GM23248 (cell line): ENCODE measurements around the gene PARVB. TPM values are rescaled to one million over a fixed set of nuclear protein-coding genes. Genes with fewer than 3 reads are reported as not detected.

Experiments used
- DNase-seq: peaks from one replicate; pipeline ENCODE4 v3.0.0-alpha.2; 2015
- H2AFZ ChIP-seq: fragments of 200-600 bp; sonication (generic); 2 replicates; pipeline ENCODE4 v1.6.1; 2016; ENCODE audit warnings: antibody characterized with exemption
- H3F3A ChIP-seq: fragments of 200-600 bp; sonication (generic); 2 replicates; pipeline ENCODE4 v1.6.1; 2016; ENCODE audit warnings: mild to moderate bottlenecking, antibody characterized with exemption, mixed run types; ENCODE audit not compliant: insufficient read depth
- H3K27ac ChIP-seq: fragments of 200-600 bp; sonication (generic); 2 replicates; pipeline ENCODE4 v1.5.1; 2016; ENCODE audit warnings: mild to moderate bottlenecking
- H3K27me3 ChIP-seq: fragments of 200-600 bp; sonication (generic); replicated peaks from 2 replicates; pipeline ENCODE4 v1.6.1; 2016; ENCODE audit warnings: mild to moderate bottlenecking; ENCODE audit not compliant: insufficient read depth
- H3K36me3 ChIP-seq: fragments of 200-600 bp; sonication (generic); 2 replicates; pipeline ENCODE4 v1.6.1; 2016; ENCODE audit warnings: low read depth, mild to moderate bottlenecking
- H3K4me1 ChIP-seq: fragments of 200-600 bp; sonication (generic); 2 replicates; pipeline ENCODE4 v1.6.1; 2016; ENCODE audit warnings: mild to moderate bottlenecking; ENCODE audit not compliant: insufficient read depth
- H3K4me2 ChIP-seq: fragments of 200-600 bp; sonication (generic); one replicate; pipeline ENCODE4 v1.6.1; 2016; ENCODE audit warnings: mild to moderate bottlenecking; ENCODE audit not compliant: unreplicated experiment
- H3K4me3 ChIP-seq: fragments of 200-600 bp; sonication (generic); 2 replicates; pipeline ENCODE4 v1.5.1; 2016; ENCODE audit warnings: mild to moderate bottlenecking
- H3K79me2 ChIP-seq: fragments of 200-600 bp; sonication (generic); 2 replicates; pipeline ENCODE4 v1.6.1; 2016; ENCODE audit warnings: mild to moderate bottlenecking; ENCODE audit not compliant: insufficient read depth
- H3K9ac ChIP-seq: fragments of 200-600 bp; sonication (generic); 2 replicates; pipeline ENCODE4 v1.6.1; 2016; ENCODE audit warnings: mild to moderate bottlenecking
- H3K9me2 ChIP-seq: fragments of 200-600 bp; sonication (generic); 2 replicates; pipeline ENCODE4 v1.6.1; 2016; ENCODE audit warnings: mixed run types, mild to moderate bottlenecking, moderate library complexity; ENCODE audit not compliant: insufficient read depth
- H3K9me3 ChIP-seq: fragments of 200-600 bp; sonication (generic); one replicate; pipeline ENCODE4 v1.6.1; 2017; ENCODE audit warnings: low read depth
- H4K20me1 ChIP-seq: fragments of 200-600 bp; sonication (generic); 2 replicates; pipeline ENCODE4 v1.6.0; 2016; ENCODE audit not compliant: insufficient read depth
- EZH2 ChIP-seq: fragments of 200-600 bp; sonication (generic); IDR thresholded peaks from 2 replicates; pipeline ENCODE4 v1.6.1; 2018; ENCODE audit warnings: antibody characterized with exemption, mild to moderate bottlenecking; ENCODE audit not compliant: insufficient read depth, poor library complexity, severe bottlenecking
- EZH2phosphoT487 ChIP-seq: fragments of 200-600 bp; sonication (generic); IDR thresholded peaks from 2 replicates; pipeline ENCODE4 v1.6.1; 2018; ENCODE audit warnings: antibody characterized with exemption, moderate library complexity, mild to moderate bottlenecking, low read depth; ENCODE audit not compliant: insufficient read depth
- WGBS, 2 experiments: methylation state at CpG; one replicate each; pipeline ENCODE4 v1.1.6; 2015 to 2017; ENCODE audit warnings: low lambda C conversion rate in 2 of 2, low coverage in 1 of 2; ENCODE audit errors: missing lambda C conversion rate in 2 of 2; 5-methylcytosine and 5-hydroxymethylcytosine counted together
- in situ Hi-C: fragments of 300-500 bp; cut with MboI; formaldehyde crosslinking; loops from 2 replicates; pipeline ENCODE4 v1.15.0; 2020
- polyA plus RNA-seq: library from polyadenylated mRNA; unstranded; fragments of >200 nt; fragmentation: Nextera tagmentation; extraction: Ambion mirVana; gene quantifications from 2 replicates; pipeline ENCODE4 v1.2.1, GENCODE V29; 2016
- total RNA-seq: library from RNA; depleted of rRNA; stranded (reverse); fragments of >200 nt; shearing (Covaris generic); gene quantifications from 2 replicates; pipeline ENCODE4 v1.2.3, GENCODE V29; 2014

The PARVB gene
- total and polyA plus RNA-seq, 2 experiments from 2014 or later, result 52.6 to 141 TPM

GRCh38 chr22:44185237-44186120 lies 161.4 kb downstream of the PARVB start:
- Histone ChIP-seq H3K36me3 (no peaks in the 10 kb centered on the region), H3K9me3 (no peaks in the 10 kb centered on the region), H2AFZ (no peak overlapping the region), H3K4me1 (no peaks in the 10 kb centered on the region), H3K9me2 (no peaks in the 10 kb centered on the region), H3K79me2 (no peaks in the 10 kb centered on the region), H4K20me1 (no peaks in the 10 kb centered on the region), H3F3A (no peaks in the 10 kb centered on the region), H3K4me2 (no peak overlapping the region), H3K27me3 (peaks cover 12% of the 10 kb centered on the region), H3K27ac (no peak overlapping the region), H3K9ac (no peak overlapping the region), H3K4me3 (no peak overlapping the region)
- no peak for DNase-seq
- no peak for TF ChIP-seq EZH2
- TF ChIP-seq EZH2phosphoT487, result no peak
- in situ Hi-C loops, result no loop called here
- WGBS, 2 experiments, result 69 to 77% methylated on average over 16 of the region's 16 CpGs

GRCh38 chr22:44186121-44186510 lies 162.0 kb downstream of the PARVB start:
- Histone ChIP-seq H3K4me3 (no peak overlapping the region), H3K36me3 (no peaks in the 10 kb centered on the region), H2AFZ (no peak overlapping the region), H3K9me2 (no peaks in the 10 kb centered on the region), H3K9ac (no peak overlapping the region), H3K4me1 (no peaks in the 10 kb centered on the region), H4K20me1 (no peaks in the 10 kb centered on the region), H3K9me3 (no peaks in the 10 kb centered on the region), H3K27me3 (peaks cover 7% of the 10 kb centered on the region; the same call in 1 of the 2 replicates), H3K79me2 (no peaks in the 10 kb centered on the region), H3K4me2 (no peak overlapping the region), H3F3A (no peaks in the 10 kb centered on the region), H3K27ac (no peak overlapping the region)
- TF ChIP-seq EZH2phosphoT487 (no peak), EZH2 (no peak)
- WGBS, 2 experiments, result 59 to 75% methylated on average over 8 of the region's 8 CpGs
- DNase-seq, result no peak
- in situ Hi-C loops, result no loop called here

GRCh38 chr22:44186737-44187136 lies 162.6 kb downstream of the PARVB start:
- Histone ChIP-seq H3K27me3 (peaks cover 7% of the 10 kb centered on the region; the same call in 1 of the 2 replicates), H3K4me2 (no peak overlapping the region), H3K4me3 (no peak overlapping the region), H3K9me3 (no peaks in the 10 kb centered on the region), H3K4me1 (no peaks in the 10 kb centered on the region), H3K27ac (no peak overlapping the region), H3K79me2 (no peaks in the 10 kb centered on the region), H3K9me2 (no peaks in the 10 kb centered on the region), H3F3A (no peaks in the 10 kb centered on the region), H3K36me3 (no peaks in the 10 kb centered on the region), H4K20me1 (no peaks in the 10 kb centered on the region), H3K9ac (no peak overlapping the region), H2AFZ (no peak overlapping the region)
- in situ Hi-C loops, result no loop called here
- WGBS, 2 experiments, result 78 to 81% methylated on average over 4 of the region's 4 CpGs
- no peak for TF ChIP-seq EZH2
- no peak for DNase-seq

GRCh38 chr22:44187652-44188230 lies 163.6 kb downstream of the PARVB start:
- no peaks in the 10 kb centered on the region for H4K20me1 ChIP-seq
- peaks cover 7% of the 10 kb centered on the region; the same call in 1 of the 2 replicates for H3K27me3 ChIP-seq
- no peak overlapping the region for H2AFZ ChIP-seq
- no peaks in the 10 kb centered on the region for H3K36me3 ChIP-seq
- H3K9me2 ChIP-seq, result no peaks in the 10 kb centered on the region
- H3K4me2 ChIP-seq, result no peak overlapping the region
- in situ Hi-C loops, result no loop called here
- WGBS, 2 experiments, result 76 to 80% methylated on average over 11 to 12 of the region's 12 CpGs
- no peaks in the 10 kb centered on the region for H3K79me2 ChIP-seq
- H3F3A ChIP-seq, result no peaks in the 10 kb centered on the region
- no peak overlapping the region for H3K4me3 ChIP-seq
- DNase-seq, result no peak
- no peak overlapping the region for H3K9ac ChIP-seq
- H3K4me1 ChIP-seq, result no peaks in the 10 kb centered on the region
- TF ChIP-seq EZH2, result no peak
- no peak for TF ChIP-seq EZH2phosphoT487
- H3K27ac ChIP-seq, result no peak overlapping the region
- no peaks in the 10 kb centered on the region for H3K9me3 ChIP-seq
